Measurements from ENCODE around the gene KMT2A. TPM values are rescaled to one million over a fixed set of nuclear protein-coding genes. Genes with fewer than 3 reads are reported as not detected.

Gene KMT2A
- total and polyA plus RNA-seq, 10 of the 15 experiments (the other 5 are each of a cell fraction or from before 2014, with no cell fraction given), result 6.1 to 56.9 (median 25.4) TPM

GRCh38 chr11:118448294-118448693, 12.0 kb downstream of the KMT2A start:
- Histone ChIP-seq H3K4me3 (no peak overlapping the region), H4K20me1 (ENCODE audit: control insufficient read depth, insufficient read depth) (no peaks in the 10 kb centered on the region), H3K9me3 (replicated peaks; ENCODE audit: control insufficient read depth, insufficient read depth, low read length) (no peaks in the 10 kb centered on the region), H3K36me3 (ENCODE audit: control insufficient read depth in 2 of 2, insufficient read depth in 2 of 2, low read length in 1 of 2) (peaks cover 0 to 9% of the 10 kb centered on the region in 2 experiments; a peak in 1 of 4 replicates), H3K4me1 (ENCODE audit: control insufficient read depth, insufficient read depth, low read length) (peaks cover 27% of the 10 kb centered on the region), H3K79me2 (ENCODE audit: control insufficient read depth, insufficient read depth, low read length) (peaks cover 82% of the 10 kb centered on the region), H3K4me2 (ENCODE audit: control insufficient read depth, insufficient read depth) (peak overlapping the region; percentile 62), H3K9ac (ENCODE audit: control insufficient read depth, insufficient read depth, low read length) (no peak overlapping the region), H2AFZ (ENCODE audit: control insufficient read depth, low read depth, low read length) (no peak overlapping the region), H3K27ac (ENCODE audit: control insufficient read depth, insufficient read depth) (peak overlapping the region; percentile 65; the same call in 1 of the 2 replicates), H3K27me3 (replicated peaks in 1 of 2; ENCODE audit: control insufficient read depth in 2 of 2, insufficient read depth in 2 of 2, low read length in 1 of 2) (no peaks in the 10 kb centered on the region)
- ChIA-PET POLR2A (interaction anchor here (0.6 to 2.0 kb wide), 3 partner anchors 9 to 371 kb away, joined by 6 to 14 read pairs (median 7); partner anchors contain the start of gene KMT2A), CTCF (interaction anchor here (0.7 to 2.0 kb wide), 4 partner anchors 9 to 127 kb away, joined by 3 to 10 read pairs (median 3); no protein-coding TSS in a partner anchor), RAD21 (ENCODE audit: unreplicated experiment) (interaction anchor here (0.7 to 1.7 kb wide), 7 partner anchors 9 to 341 kb away, joined by 3 to 16 read pairs (median 3); partner anchors contain the start of gene KMT2A), SMC1A (ENCODE audit: uncharacterized antibody, unreplicated experiment) (interaction anchor here (0.8 to 2.5 kb wide), 14 partner anchors 10 to 246 kb away, joined by 3 to 11 read pairs (median 4); partner anchors contain the start of gene KMT2A)
- in situ Hi-C loops (cut with MboI) (no loop called here), intact Hi-C loops (cut with micrococcal nuclease; ENCODE audit: unreplicated experiment) (no loop called here)
- peak; percentile 88 for ATAC-seq
- no TSS peak for BruUV-seq (replicated peaks)
- FAIRE-seq, result peak; percentile 72
- DNase-seq (ENCODE audit: low read depth, low spot score), result peak; percentile 67
- TF ChIP-seq CTCF (IDR thresholded peaks at IDR 0.05 in 2 of 3, conservative IDR thresholded peaks at IDR 0.05 in 1 of 3; ENCODE audit: control insufficient read depth in 2 of 3, extremely low read depth in 1 of 3, insufficient read depth in 1 of 3, low read depth in 3 of 3, low read length in 3 of 3) (no peak), E2F8 (IDR thresholded peaks at IDR 0.05; ENCODE audit: low read depth, partially characterized antibody) (no peak), E4F1 (IDR thresholded peaks at IDR 0.05; ENCODE audit: borderline replicate concordance, partially characterized antibody) (no peak), ZNF24 (IDR thresholded peaks at IDR 0.05) (peak; percentile 76), HDAC2 (IDR thresholded peaks at IDR 0.05) (no peak), STAT1 (conservative IDR thresholded peaks at IDR 0.05) (no peak), EZH2 (IDR thresholded peaks at IDR 0.05; ENCODE audit: borderline replicate concordance, control insufficient read depth, low read depth, low read length) (no peak), HDGF (IDR thresholded peaks at IDR 0.05) (no peak), LARP7 (IDR thresholded peaks at IDR 0.05) (no peak), SPI1 (IDR thresholded peaks at IDR 0.05; ENCODE audit: borderline replicate concordance, insufficient read depth, low read depth, low read length) (no peak), NFXL1 (IDR thresholded peaks at IDR 0.05; ENCODE audit: borderline replicate concordance) (no peak), CBX5 (IDR thresholded peaks at IDR 0.05; ENCODE audit: low read depth) (no peak), TAF1 (IDR thresholded peaks at IDR 0.05; ENCODE audit: borderline replicate concordance, low read depth, low read length) (no peak), ZSCAN29 (IDR thresholded peaks at IDR 0.05) (no peak)
